Lower leg skin (tissue), 3 donors: ENCODE measurements around the gene PRSS36.

ENCODE experiments used
- POLR2A ChIP-seq, 2 donors: fragments of 450-650 bp; IDR thresholded peaks; one replicate each; pipeline ENCODE4 v1.6.1; 2016 to 2017; ENCODE audit warnings: antibody characterized with exemption in 2 of 2, mild to moderate bottlenecking in 1 of 2, moderate library complexity in 1 of 2
- TF ChIP-seq, protein P1 (sequence below), 3 donors: fragments of 450-650 bp; IDR thresholded peaks; one replicate each; pipeline ENCODE4 v1.5.1; 2016; ENCODE audit warnings: antibody characterized with exemption in 3 of 3, mild to moderate bottlenecking in 3 of 3, moderate library complexity in 2 of 3

DNA sequence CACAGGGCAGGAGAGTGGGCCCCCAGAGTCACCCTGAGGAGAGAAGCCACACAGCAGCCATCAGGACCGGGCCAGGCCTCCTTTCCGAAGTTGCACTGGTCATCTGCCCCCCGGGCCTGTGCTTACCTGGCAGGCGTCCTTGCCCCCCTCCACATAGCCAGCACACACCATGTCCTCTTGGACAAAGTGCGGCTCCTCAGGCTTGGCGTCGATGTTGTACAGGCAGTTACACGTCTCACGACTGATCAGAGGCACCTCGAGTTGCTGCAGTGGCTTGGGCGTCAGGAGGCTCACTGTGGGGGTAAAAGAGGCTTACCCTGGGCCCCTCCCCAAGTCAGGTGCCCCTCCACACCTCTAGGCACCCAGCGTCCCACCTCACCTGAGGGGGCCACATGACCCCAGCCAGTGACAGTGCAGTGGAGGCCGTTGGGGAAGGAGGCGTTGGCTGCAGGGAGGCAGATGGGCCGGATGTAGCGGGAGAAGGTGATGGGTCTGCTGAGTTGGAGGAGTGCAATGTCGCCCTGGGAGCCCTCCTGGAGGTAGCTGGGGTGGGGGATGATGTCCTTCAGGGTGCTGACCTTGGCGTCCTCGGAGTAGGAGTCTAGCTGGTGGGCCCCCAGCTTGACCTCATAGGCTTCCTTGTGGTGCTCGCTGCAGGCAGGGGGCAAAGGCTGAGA, 17.4 kb downstream of the PRSS36 start:
- TF ChIP-seq, protein P1, sequence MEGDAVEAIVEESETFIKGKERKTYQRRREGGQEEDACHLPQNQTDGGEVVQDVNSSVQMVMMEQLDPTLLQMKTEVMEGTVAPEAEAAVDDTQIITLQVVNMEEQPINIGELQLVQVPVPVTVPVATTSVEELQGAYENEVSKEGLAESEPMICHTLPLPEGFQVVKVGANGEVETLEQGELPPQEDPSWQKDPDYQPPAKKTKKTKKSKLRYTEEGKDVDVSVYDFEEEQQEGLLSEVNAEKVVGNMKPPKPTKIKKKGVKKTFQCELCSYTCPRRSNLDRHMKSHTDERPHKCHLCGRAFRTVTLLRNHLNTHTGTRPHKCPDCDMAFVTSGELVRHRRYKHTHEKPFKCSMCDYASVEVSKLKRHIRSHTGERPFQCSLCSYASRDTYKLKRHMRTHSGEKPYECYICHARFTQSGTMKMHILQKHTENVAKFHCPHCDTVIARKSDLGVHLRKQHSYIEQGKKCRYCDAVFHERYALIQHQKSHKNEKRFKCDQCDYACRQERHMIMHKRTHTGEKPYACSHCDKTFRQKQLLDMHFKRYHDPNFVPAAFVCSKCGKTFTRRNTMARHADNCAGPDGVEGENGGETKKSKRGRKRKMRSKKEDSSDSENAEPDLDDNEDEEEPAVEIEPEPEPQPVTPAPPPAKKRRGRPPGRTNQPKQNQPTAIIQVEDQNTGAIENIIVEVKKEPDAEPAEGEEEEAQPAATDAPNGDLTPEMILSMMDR (IDR thresholded peaks at IDR 0.05), result no peak
- TF ChIP-seq POLR2A (IDR thresholded peaks at IDR 0.05), result no peak
